HG02798 (cell line): ENCODE measurements around the gene IFNL3.
"Not testable (repeated sequence)": the region's sequence is repeated elsewhere in the genome, so short reads cannot be mapped to it uniquely, and the experiment has no call there.

ENCODE experiments used
- ATAC-seq: cut with Tn5 transposase; IDR thresholded peaks from one replicate; pipeline ENCODE4 v1.9.1; 2021; ENCODE audit warnings: mild to moderate bottlenecking; ENCODE audit not compliant: unreplicated experiment, poor library complexity

The IFNL3 gene

DNA sequence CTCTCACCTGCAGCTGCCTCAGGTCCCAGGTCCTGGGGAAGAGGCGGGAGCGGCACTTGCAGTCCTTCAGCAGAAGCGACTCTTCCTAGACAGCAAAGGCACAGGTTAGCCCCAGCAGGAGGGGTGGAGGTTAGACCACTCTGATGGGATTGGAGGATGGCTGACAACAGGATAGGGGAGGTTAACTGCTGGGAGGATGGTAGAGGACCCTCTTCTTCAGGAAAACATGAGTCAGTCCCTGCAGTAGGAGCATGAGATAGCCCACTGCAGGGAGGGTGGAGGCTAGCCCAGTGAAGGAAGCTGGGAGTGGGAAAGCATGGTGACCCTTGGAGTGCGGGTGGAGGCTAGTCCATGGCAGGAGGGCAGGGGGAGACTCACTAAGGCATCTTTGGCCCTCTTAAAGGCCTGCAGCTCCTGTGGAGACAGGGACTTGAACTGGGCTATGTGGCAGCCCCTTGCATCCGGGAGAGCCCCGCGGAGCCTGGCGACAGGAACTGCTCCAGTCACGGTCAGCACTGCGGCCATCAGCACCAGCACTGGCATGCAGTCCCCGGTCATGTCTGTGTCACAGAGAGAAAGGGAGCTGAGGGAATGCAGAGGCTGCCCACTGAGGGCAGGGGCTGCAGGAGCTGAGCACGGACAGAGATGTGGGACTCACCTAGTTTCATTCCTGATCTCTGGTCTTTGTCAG lies at the start of gene IFNL3:
IFNL3 (minus strand) TSS at position 597 of the 691 bp plus-strand sequence; CDS start at position 558, 39 bp downstream.
- ATAC-seq: not testable (repeated sequence)

DNA sequence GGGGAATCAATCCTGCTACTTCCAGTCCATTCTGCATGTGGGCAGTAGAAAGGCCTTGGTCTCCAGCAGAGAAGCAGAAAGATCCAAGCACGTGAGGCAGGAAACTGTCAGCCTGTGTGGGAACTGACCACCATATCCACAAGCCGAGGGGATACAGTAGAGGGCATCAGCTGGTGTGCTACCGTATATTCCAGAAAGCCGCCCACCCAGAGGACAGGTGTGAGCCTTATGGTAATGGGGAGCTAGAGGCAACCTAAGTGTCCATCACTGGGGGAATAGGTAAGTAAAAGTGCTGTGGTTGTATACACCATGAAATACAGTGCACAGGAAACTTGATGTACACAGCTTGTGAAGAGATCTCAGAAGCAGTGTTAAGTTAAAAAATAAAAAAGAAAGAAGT lies 48.6 kb upstream of the IFNL3 start:
- no peak for ATAC-seq

GRCh38 chr19:39284032-39284431 lies 39.2 kb upstream of the IFNL3 start:
- no peak for ATAC-seq

DNA sequence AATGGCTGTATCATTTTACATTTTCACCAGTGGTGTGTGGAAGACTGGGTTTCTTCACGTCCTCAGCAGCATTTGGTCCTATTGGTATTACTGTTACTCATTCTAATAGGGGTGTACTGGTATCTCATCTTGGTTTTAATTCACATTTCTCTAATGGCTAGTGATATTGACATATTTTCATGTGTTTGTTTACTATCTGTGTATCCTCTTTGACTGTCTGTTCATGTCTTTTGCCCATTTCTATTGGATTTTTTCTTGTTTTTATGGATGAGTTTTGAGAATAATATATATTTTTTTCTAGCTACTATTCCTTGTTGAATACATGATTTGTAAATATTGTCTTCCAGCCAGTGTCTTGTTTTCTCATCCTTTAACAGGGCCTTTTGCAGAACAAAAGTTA lies 37.2 kb upstream of the IFNL3 start:
- no peak for ATAC-seq

GRCh38 chr19:39277598-39277997 lies 32.8 kb upstream of the IFNL3 start:
- no peak for ATAC-seq

DNA sequence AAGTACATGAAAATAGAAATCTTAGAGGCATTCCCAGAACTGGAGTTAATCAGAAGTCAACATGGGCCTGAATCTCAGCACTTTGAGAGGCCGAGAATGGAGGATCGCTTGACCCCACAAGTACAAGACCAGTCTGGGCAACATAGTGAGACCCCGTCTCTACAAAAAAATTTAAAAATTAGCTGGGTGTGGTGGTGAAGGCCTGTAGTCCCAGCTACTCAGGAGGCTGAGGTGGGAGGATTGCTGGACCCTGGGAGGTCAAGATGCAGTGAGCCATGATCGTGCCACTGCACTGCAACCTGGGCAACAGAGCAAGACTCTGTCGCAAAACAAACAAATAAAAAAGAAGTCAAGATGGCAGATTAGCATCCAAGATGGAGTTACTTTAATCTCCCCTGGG lies 31.9 kb upstream of the IFNL3 start:
- no peak for ATAC-seq

DNA sequence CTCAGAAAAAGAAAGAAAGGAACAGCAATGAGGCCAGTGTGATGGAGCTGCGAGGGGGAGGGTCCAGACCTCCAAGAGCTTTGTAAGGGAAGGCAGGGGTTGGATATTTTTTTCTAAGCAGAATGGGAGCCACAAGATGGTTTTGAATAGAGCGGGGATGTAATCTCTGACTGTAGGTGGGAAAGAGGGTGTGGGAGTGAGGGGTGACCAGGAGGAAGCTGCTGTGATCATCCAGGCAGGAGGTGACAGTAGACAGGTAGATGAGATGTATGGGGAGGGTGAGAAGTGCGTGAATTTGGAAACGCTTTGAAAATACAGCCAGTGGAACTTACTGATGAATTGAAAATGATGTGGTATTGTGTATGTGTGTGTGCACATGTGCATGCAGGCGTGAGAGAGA lies 30.8 kb upstream of the IFNL3 start:
- no peak for ATAC-seq

GRCh38 chr19:39273859-39274258 lies 29.1 kb upstream of the IFNL3 start:
- ATAC-seq: not testable (repeated sequence)

DNA sequence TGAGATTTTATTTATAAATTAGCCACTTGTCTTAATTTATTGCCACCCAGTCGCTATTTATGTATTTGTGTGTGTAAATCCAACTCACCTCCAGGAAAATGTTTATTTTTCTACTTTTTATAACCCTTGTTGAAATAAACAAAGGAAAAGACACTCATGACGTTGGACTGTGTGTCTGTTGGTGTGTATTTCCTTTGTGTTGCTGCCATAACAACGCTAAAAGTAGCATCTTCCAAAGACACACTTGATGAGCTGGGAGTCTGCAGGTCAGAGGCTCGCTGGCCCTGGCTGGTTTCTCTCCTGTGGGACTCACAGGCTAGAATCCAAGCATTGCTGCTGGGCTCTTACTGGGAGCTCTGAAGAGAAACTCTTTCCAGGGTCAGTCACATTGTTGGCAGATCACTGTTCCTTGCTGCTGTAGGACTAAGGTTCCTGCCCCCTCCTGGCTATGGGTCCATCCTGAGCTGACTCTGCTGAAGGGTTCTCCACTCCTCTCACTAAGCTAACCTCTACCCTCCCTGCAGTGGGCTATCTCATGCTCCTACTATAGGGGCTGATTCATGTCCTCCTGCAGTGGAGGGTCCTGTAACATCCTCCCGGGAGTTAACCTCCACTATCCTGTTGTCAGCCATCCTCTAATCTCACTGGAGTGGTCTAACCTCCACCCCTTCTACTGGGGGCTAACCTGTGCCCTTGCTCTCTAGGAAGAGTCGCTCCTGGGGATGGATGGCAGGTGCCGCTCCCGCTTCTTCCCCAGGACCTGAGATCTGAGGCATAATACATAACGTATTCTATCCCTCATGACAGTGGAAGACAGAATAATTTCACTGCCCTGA lies 25.4 kb upstream of the IFNL3 start:
- ATAC-seq: no peak

DNA sequence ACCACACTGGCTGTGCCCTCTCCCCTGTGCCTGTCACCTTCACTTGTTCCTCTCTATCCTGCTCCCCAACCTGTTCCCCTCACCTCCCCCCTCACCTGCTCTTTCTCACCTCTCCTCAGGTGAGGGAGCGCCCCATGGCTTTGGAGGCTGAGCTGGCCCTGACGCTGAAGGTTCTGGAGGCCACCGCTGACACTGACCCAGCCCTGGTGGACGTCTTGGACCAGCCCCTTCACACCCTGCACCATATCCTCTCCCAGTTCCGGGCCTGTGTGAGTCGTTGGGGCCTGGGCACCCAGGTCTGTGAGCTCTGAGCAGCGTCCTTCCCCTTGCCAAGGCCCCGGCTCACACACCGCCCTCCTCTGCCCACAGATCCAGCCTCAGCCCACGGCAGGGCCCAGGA lies 24.6 kb upstream of the IFNL3 start:
- not testable (repeated sequence) for ATAC-seq

DNA sequence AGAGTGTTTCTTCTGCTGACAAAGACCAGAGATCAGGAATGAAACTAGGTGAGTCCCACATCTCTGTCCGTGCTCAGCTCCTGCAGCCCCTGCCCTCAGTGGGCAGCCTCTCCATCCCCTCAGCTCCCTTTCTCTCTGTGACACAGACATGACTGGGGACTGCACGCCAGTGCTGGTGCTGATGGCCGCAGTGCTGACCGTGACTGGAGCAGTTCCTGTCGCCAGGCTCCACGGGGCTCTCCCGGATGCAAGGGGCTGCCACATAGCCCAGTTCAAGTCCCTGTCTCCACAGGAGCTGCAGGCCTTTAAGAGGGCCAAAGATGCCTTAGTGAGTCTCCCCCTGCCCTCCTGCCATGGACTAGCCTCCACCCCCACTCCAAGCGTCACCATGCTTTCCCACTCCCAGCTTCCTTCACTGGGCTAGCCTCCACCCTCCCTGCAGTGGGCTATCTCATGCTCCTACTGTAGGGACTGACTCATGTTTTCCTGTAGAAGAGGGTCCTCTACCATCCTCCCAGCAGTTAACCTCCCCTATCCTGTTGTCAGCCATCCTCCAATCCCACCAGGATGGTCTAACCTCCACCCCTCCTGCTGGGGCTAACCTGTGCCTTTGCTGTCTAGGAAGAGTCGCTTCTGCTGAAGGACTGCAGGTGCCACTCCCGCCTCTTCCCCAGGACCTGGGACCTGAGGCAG lies 23.9 kb upstream of the IFNL3 start:
- ATAC-seq: not testable (repeated sequence)

DNA sequence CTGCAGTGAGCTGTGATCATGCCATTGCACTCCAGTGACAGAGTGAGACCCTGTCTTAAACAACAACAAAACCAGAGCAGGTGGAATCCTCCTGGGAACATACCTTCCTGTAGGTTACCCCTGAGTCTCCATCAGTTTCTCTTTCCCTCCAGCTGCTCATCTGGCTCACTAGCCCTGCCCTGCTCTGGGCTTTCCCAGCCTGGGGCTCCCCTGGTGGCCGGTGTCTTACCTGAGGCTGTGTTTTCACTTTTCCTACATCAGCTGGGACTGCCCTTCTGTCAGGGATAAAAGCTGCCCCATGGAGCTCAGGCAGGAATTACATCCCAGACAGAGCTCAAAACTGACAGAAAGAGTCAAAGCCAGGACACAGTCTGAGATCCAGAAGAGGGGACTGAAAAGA lies 23.3 kb upstream of the IFNL3 start, which contains the start of gene IFNL2:
IFNL2 (plus strand) TSS at position 312 of the 400 bp plus-strand sequence. CDS start 173 bp downstream, outside the sequence.
- ATAC-seq: not testable (repeated sequence)

- ATAC-seq: no peak
Measured at GRCh38 chr19:39265321-39265916, 20.6 kb upstream of the IFNL3 start.

- ATAC-seq: no peak
Measured at GRCh38 chr19:39264306-39265290, 19.8 kb upstream of the IFNL3 start.

GRCh38 chr19:39263912-39264305 lies 19.1 kb upstream of the IFNL3 start:
- ATAC-seq: no peak

GRCh38 chr19:39262496-39262895 lies 17.7 kb upstream of the IFNL3 start:
- ATAC-seq: no peak

DNA sequence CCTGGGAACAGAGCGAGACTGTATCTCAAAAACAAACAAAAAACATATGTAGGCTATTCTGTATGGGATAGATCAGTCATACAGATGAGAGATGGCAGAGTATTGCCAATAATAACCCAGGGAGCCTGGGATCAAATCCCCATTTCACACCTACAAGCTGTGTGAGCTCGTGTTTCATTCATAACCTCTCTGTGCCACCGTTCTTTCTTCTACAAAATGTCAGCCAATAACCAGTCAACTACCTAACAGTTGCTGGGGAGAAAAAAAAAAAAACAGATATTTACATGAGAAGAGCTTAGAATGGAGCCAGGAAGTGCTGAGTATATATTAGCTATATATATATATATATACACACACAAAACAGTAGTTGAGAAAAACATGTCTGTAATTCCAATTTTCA lies 16.9 kb upstream of the IFNL3 start:
- no peak for ATAC-seq

DNA sequence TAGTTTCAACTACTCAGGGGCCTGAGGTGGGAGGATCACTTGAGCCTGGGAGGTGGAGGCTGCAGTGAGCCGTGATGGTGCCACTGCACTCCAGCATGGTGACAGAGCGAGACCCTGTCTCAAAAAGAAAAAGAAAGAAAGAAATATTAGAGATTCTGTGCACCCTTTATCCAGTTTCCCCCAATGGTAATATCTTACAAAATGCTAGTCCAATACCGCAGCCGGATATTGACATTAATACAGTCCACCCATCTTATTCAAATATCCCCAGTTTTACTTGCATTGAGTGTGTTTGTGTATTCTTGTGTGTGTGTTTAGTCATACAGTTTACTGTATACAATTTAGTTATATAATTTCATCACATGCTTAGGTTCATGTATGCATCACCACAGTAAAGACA lies 12.4 kb upstream of the IFNL3 start:
- ATAC-seq: no peak

- no peak for ATAC-seq
Measured at GRCh38 chr19:39254531-39255345, 9.9 kb upstream of the IFNL3 start.
